Epithelial cell of umbilical artery (primary cell): ENCODE results near the gene MCIDAS. TPM values are rescaled to one million over a fixed set of nuclear protein-coding genes. Genes with fewer than 3 reads are reported as not detected.

Source experiments
- total RNA-seq: library from RNA; depleted of rRNA; stranded (reverse); fragments of >200 nt; gene quantifications from 2 replicates; pipeline ENCODE4 v1.2.3, GENCODE V29; 2014

MCIDAS gene
- not detected in 2 replicates for total RNA-seq

DNA sequence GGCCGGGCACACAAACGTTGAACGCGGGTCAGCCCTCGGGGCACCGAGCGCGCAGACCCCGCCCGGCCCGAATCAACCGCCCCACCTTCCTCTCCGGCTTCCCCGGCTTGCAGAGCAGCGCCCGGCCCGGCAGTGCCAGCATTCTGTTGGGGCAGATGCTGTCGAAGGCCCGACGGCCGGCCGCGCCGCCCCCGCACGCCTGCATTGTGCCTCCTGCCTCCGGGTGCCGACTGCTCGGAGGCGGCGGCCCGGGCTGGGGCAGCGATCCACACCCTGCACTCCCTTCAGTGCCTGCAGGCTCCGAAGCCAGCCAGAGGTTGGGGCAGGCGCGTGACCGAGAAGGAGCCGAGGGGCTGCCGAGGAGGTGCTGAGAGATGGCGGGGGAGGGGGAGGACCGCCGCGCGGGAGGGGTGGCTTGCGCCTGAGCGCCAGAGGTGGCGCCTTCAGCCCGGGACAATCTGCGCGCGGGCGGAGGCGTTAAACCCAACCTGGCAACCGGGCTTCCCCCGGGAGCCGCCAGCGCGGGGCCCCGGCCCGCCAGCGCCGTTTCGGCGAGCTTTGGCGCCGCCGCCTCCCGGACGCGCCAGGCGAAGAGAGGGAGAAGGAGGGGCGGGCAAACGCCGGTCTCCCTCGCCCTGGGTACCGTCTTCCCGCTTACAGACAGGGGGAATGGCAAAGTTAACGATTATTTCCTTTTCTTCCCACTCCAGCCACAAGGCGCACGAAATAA is at the start of gene MCIDAS:
MCIDAS (minus strand) TSS at position 382 of the 730 bp plus-strand sequence; CDS start at position 205, 177 bp downstream.

DNA sequence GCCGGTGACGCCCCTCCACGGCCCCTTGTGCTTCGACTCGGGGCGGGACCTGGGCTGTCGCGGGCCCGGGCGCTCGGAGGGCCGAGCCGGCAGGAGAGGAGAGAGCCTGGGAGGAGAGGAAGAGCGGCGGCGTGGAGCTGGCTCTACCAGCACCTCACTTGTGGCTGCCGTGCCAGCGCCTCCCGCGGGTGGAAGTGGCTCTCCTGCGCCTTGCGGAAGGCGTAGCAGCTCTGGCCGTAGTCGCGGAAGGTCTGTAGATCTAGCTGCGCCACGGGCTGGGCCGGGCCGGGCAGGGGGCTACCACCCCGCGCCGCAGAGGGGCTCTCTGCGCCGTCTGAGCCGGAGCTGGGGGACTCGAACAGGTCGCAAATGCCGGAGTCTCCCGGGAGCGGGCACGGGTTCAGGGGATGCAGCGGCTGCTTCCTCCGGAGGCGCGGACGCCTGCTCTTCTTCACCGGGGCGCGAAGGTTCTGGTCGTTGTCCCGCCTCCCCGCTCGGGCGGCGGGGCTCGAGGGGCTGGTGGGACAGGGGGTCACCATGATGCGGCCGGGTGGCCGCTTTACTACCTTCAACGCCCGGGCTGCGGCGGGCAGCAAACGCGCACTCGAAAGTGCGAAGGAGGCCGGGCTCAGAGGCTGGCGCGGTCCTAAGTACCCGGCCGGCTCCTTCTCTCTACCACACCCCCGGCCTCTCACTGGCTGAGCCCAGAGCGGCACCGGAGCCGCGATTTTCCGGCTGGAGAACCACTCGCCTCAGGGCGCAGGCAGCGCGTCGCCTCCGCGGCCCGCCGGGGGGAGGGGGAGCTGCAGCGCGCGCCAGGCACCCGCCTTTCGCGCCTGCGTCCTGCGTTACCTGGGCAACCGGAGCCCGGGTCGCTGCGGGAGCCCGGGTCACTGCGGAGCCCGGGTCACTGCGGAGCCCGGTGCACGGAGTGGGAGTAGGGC is 6.1 kb upstream of the MCIDAS start, which contains the start of gene CCNO:
CCNO (minus strand) TSS at position 624 of the 944 bp plus-strand sequence; CDS start at position 539, 85 bp downstream.

DNA sequence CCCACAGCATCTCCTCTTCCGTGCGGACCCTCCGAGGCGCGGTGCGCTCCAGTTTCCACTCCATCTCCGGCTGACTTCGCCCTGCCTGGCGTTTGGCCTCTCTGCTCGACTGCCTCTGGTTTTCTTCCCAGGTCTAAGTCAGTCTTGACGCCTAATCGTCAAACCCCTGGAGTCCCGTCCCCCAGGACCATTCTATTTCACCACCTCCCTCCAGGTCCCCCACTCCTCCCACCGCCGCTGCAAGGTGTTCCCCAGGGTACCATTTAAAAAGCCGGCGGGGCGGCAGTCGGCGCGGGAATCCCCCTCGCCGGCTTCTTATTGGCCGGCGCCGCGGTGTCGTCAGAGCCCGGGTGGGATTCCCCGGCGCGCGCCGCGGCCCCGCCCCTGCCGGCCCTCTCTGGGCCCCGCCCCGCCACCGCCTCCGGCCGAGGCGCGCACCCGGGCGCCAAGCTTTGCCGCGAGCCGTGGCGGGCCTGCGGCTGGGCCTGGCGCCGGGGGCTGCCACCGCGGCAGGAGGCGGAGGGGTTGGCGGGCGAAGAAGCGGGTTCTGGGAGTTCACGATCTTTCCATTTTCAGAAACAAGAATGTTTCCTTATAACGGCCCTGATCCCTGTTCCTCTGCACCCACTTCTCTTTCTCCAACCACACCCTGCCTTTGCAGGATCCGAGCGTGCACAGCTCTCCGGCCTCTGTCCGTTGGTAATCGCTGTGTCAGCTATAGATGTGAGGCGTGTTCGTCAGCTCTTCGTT is 54.0 kb downstream of the MCIDAS start, which contains the start of gene CDC20B:
CDC20B (minus strand) TSS at position 241 of the 750 bp plus-strand sequence; CDS start at position 64, 177 bp downstream.

Other genes starting within 250 kb of the MCIDAS start
- 284 and 566 TPM in 2 replicates for gene ESM1, start 241.7 kb downstream of the MCIDAS start, total RNA-seq
- gene GZMK, start 203.1 kb downstream of the MCIDAS start, total RNA-seq: not detected in 2 replicates
- gene GZMA, start 124.7 kb downstream of the MCIDAS start, total RNA-seq: 0.65 TPM in 1 of 2 replicates, not detected in the other
- gene GPX8, start 67.1 kb downstream of the MCIDAS start, total RNA-seq: 78.9 and 89.7 TPM in 2 replicates
- under 0.01 TPM in 1 of 2 replicates, not detected in the other for gene CDC20B, start 54.1 kb downstream of the MCIDAS start, total RNA-seq
- gene CCNO, start 6.3 kb upstream of the MCIDAS start, total RNA-seq: 0.32 TPM in 1 of 2 replicates, not detected in the other
- 27.6 and 32.8 TPM in 2 replicates for gene DHX29, start 80.4 kb upstream of the MCIDAS start, total RNA-seq
- gene MTREX, start 80.7 kb upstream of the MCIDAS start, total RNA-seq: 162 and 164 TPM in 2 replicates